SK-N-SH treated with all-trans-retinoic acid at 6 μM for 48 hours (cell line): Measurements from ENCODE around the gene MARVELD1.

Experiments
- ATAC-seq: fragments of 200-7000 bp; cut with Tn5 transposase; 3 replicates; pipeline ENCODE4 v1.9.1; 2020; ENCODE audit warnings: mild to moderate bottlenecking, moderate library complexity
- ARNTL ChIP-seq: fragments of 450-650 bp; formaldehyde crosslinking; IDR thresholded peaks from 2 replicates; pipeline ENCODE4 v1.5.0; 2020; ENCODE audit warnings: low read depth, mild to moderate bottlenecking, moderate library complexity, borderline replicate concordance
- BACH2 ChIP-seq: fragments of 250-450 bp; sonication (Bioruptor Pico); IDR thresholded peaks from 2 replicates; pipeline ENCODE4 v1.9.0; 2021; ENCODE audit warnings: mild to moderate bottlenecking, borderline replicate concordance
- CREB5 ChIP-seq: fragments of 250-450 bp; sonication (Bioruptor Pico); IDR thresholded peaks from 2 replicates; pipeline ENCODE4 v1.5.1; 2020; ENCODE audit warnings: low read depth, mild to moderate bottlenecking, moderate library complexity
- CSDC2 ChIP-seq: fragments of 250-450 bp; sonication (Bioruptor Pico); IDR thresholded peaks from 2 replicates; pipeline ENCODE4 v1.5.0; 2020; ENCODE audit warnings: mild to moderate bottlenecking, moderate library complexity
- CSRNP3 ChIP-seq: fragments of 250-450 bp; sonication (Bioruptor Pico); IDR thresholded peaks from 2 replicates; pipeline ENCODE4 v1.5.1; 2021; ENCODE audit warnings: mild to moderate bottlenecking, moderate library complexity
- GLIS3 ChIP-seq: fragments of 250-450 bp; sonication (Bioruptor Pico); IDR thresholded peaks from 2 replicates; pipeline ENCODE4 v1.5.0; 2020; ENCODE audit warnings: mild to moderate bottlenecking, moderate library complexity
- ISL1 ChIP-seq: fragments of 250-450 bp; sonication (Bioruptor Pico); IDR thresholded peaks from 2 replicates; pipeline ENCODE4 v2.1.2; 2022; ENCODE audit warnings: mild to moderate bottlenecking, moderate library complexity
- OSR1 ChIP-seq: fragments of 250-450 bp; sonication (Bioruptor Pico); IDR thresholded peaks from 2 replicates; pipeline ENCODE4 v1.8.0; 2022; ENCODE audit warnings: moderate library complexity, mild to moderate bottlenecking, inconsistent platforms
- PATZ1 ChIP-seq: fragments of 250-450 bp; sonication (Bioruptor Pico); IDR thresholded peaks from 2 replicates; pipeline ENCODE4 v1.8.0; 2020; ENCODE audit warnings: mild to moderate bottlenecking, moderate library complexity, borderline replicate concordance
- POU6F1 ChIP-seq: fragments of 250-450 bp; sonication (Bioruptor Pico); IDR thresholded peaks from 2 replicates; pipeline ENCODE4 v1.8.0; 2021; ENCODE audit warnings: low read depth, mild to moderate bottlenecking, moderate library complexity, borderline replicate concordance
- RARB ChIP-seq: fragments of 250-450 bp; sonication (Bioruptor Pico); IDR thresholded peaks from 2 replicates; pipeline ENCODE4 v1.8.0; 2021; ENCODE audit warnings: mild to moderate bottlenecking, moderate library complexity
- SNAI2 ChIP-seq: fragments of 250-450 bp; sonication (Bioruptor Pico); IDR thresholded peaks from 2 replicates; pipeline ENCODE4 v1.5.0; 2020; ENCODE audit warnings: mild to moderate bottlenecking, moderate library complexity
- TCF4 ChIP-seq: fragments of 250-450 bp; sonication (Bioruptor Pico); IDR thresholded peaks from 2 replicates; pipeline ENCODE4 v1.8.0; 2021; ENCODE audit warnings: mild to moderate bottlenecking, moderate library complexity, borderline replicate concordance
- TOX ChIP-seq: fragments of 250-450 bp; sonication (Bioruptor Pico); IDR thresholded peaks from 2 replicates; pipeline ENCODE4 v1.8.0; 2021; ENCODE audit warnings: mild to moderate bottlenecking, moderate library complexity, borderline replicate concordance
- ZC3H10 ChIP-seq: fragments of 250-450 bp; sonication (Bioruptor Pico); IDR thresholded peaks from 2 replicates; pipeline ENCODE4 v1.5.1; 2021; ENCODE audit warnings: mild to moderate bottlenecking, moderate library complexity
- ZFP3 ChIP-seq: fragments of 250-450 bp; sonication (Bioruptor Pico); IDR thresholded peaks from 2 replicates; pipeline ENCODE4 v1.5.0; 2020; ENCODE audit warnings: mild to moderate bottlenecking, moderate library complexity
- ZFP30 ChIP-seq: fragments of 450-650 bp; formaldehyde crosslinking; IDR thresholded peaks from 2 replicates; pipeline ENCODE4 v1.5.0; 2022; ENCODE audit warnings: mild to moderate bottlenecking, moderate library complexity
- ZNF565 ChIP-seq: fragments of 450-650 bp; formaldehyde crosslinking; conservative IDR thresholded peaks from 2 replicates; pipeline ENCODE4 v1.5.0; 2020; ENCODE audit warnings: low read depth, mild to moderate bottlenecking, moderate library complexity
- ZNF8 ChIP-seq: fragments of 450-650 bp; formaldehyde crosslinking; IDR thresholded peaks from 2 replicates; pipeline ENCODE4 v1.5.0; 2020; ENCODE audit warnings: mild to moderate bottlenecking, moderate library complexity

Gene MARVELD1

GRCh38 chr10:97669571-97669970 lies 44.0 kb upstream of the MARVELD1 start:
- TF ChIP-seq POU6F1 (CRISPR knock-in tag) (no peak), ISL1 (CRISPR knock-in tag) (no peak), PATZ1 (CRISPR knock-in tag) (no peak), RARB (CRISPR knock-in tag) (no peak), ZNF565 (CRISPR knock-in tag) (no peak), SNAI2 (CRISPR knock-in tag) (no peak), TOX (CRISPR knock-in tag) (no peak)
- no peak for ATAC-seq

GRCh38 chr10:97673736-97674525 lies 39.6 kb upstream of the MARVELD1 start:
- TF ChIP-seq BACH2 (CRISPR knock-in tag), result no peak
- TF ChIP-seq ISL1 (CRISPR knock-in tag), result no peak
- no peak for TF ChIP-seq CSDC2 (CRISPR knock-in tag)
- no peak for TF ChIP-seq ARNTL
- no peak for TF ChIP-seq GLIS3 (CRISPR knock-in tag)
- TF ChIP-seq PATZ1 (CRISPR knock-in tag), result no peak
- TF ChIP-seq ZFP30, result no peak
- no peak for TF ChIP-seq ZFP3 (CRISPR knock-in tag)
- no peak for TF ChIP-seq SNAI2 (CRISPR knock-in tag)
- TF ChIP-seq CREB5 (CRISPR knock-in tag), result no peak
- TF ChIP-seq OSR1 (CRISPR knock-in tag), result no peak
- no peak for TF ChIP-seq ZC3H10 (CRISPR knock-in tag)
- no peak for TF ChIP-seq TCF4 (CRISPR knock-in tag)
- no peak for TF ChIP-seq TOX (CRISPR knock-in tag)
- no peak for TF ChIP-seq CSRNP3 (CRISPR knock-in tag)
- no peak for TF ChIP-seq ZNF8 (CRISPR knock-in tag)
- TF ChIP-seq ZNF565 (CRISPR knock-in tag), result no peak
- peak; percentile 56 for ATAC-seq

- no peak for TF ChIP-seq SNAI2 (CRISPR knock-in tag)
- TF ChIP-seq RARB (CRISPR knock-in tag), result no peak
- ATAC-seq, result no peak
Measured at GRCh38 chr10:97675222-97675621, 38.3 kb upstream of the MARVELD1 start.
